ENCODE measurements around the gene UGT1A6.

Gene UGT1A6

GRCh38 chr2:233761040-233761769, 68.5 kb downstream of the UGT1A6 start:
- DNase-seq (ENCODE audit: extremely low read depth in 1 of 2, low read depth in 1 of 2) = no peak

GRCh38 chr2:233764264-233764663, 71.6 kb downstream of the UGT1A6 start:
- DNase-seq (ENCODE audit: extremely low read depth in 1 of 2, low read depth in 1 of 2) = no peak

- no peak for DNase-seq (ENCODE audit: extremely low read depth in 1 of 2, low read depth in 1 of 2)
Measured at GRCh38 chr2:233764761-233765160, 72.1 kb downstream of the UGT1A6 start.

GRCh38 chr2:233766416-233766815, 73.7 kb downstream of the UGT1A6 start:
- DNase-seq (ENCODE audit: extremely low read depth in 1 of 2, low read depth in 1 of 2) = no peak

- DNase-seq (ENCODE audit: extremely low read depth in 1 of 2, low read depth in 1 of 2) = no peak
Measured at GRCh38 chr2:233768076-233768475, 75.4 kb downstream of the UGT1A6 start.

- DNase-seq (ENCODE audit: extremely low read depth in 1 of 2, low read depth in 1 of 2) = no peak
Measured at GRCh38 chr2:233769260-233769659, 76.6 kb downstream of the UGT1A6 start.

- no peak for DNase-seq (ENCODE audit: extremely low read depth in 1 of 2, low read depth in 1 of 2)
Measured at GRCh38 chr2:233772153-233772552, 79.5 kb downstream of the UGT1A6 start.

- no peak for DNase-seq (ENCODE audit: extremely low read depth in 1 of 2, low read depth in 1 of 2)
Measured at GRCh38 chr2:233772583-233772982, 79.9 kb downstream of the UGT1A6 start.

GRCh38 chr2:233773854-233774253, 81.2 kb downstream of the UGT1A6 start:
- DNase-seq (ENCODE audit: extremely low read depth in 1 of 2, low read depth in 1 of 2) = no peak

GRCh38 chr2:233775414-233775813, 82.7 kb downstream of the UGT1A6 start:
- DNase-seq (ENCODE audit: extremely low read depth in 1 of 2, low read depth in 1 of 2) = no peak

GRCh38 chr2:233778030-233778429, 85.3 kb downstream of the UGT1A6 start, which contains the start of gene MROH2A:
MROH2A (plus strand) TSS chr2:233778330; CDS start chr2:233779359, 1,029 bp downstream.
- no peak for DNase-seq (ENCODE audit: extremely low read depth in 1 of 2, low read depth in 1 of 2)

- DNase-seq (ENCODE audit: extremely low read depth in 1 of 2, low read depth in 1 of 2) = no peak
Measured at GRCh38 chr2:233779722-233780121, 87.0 kb downstream of the UGT1A6 start.

- DNase-seq (ENCODE audit: extremely low read depth in 1 of 2, low read depth in 1 of 2) = no peak
Measured at GRCh38 chr2:233780771-233781170, 88.1 kb downstream of the UGT1A6 start.

GRCh38 chr2:233789554-233789953, 96.9 kb downstream of the UGT1A6 start:
- no peak for DNase-seq (ENCODE audit: extremely low read depth in 1 of 2, low read depth in 1 of 2)

- no peak for DNase-seq (ENCODE audit: extremely low read depth in 1 of 2, low read depth in 1 of 2)
Measured at GRCh38 chr2:233791151-233791882, 98.6 kb downstream of the UGT1A6 start.

- no peak for DNase-seq (ENCODE audit: extremely low read depth in 1 of 2, low read depth in 1 of 2)
Measured at GRCh38 chr2:233791883-233792329, 99.2 kb downstream of the UGT1A6 start.

- no peak for DNase-seq (ENCODE audit: extremely low read depth in 1 of 2, low read depth in 1 of 2)
Measured at GRCh38 chr2:233792720-233793119, 100.0 kb downstream of the UGT1A6 start.

GRCh38 chr2:233793465-233794127, 100.9 kb downstream of the UGT1A6 start:
- no peak for DNase-seq (ENCODE audit: extremely low read depth in 1 of 2, low read depth in 1 of 2)

GRCh38 chr2:233794128-233794658, 101.5 kb downstream of the UGT1A6 start:
- no peak for DNase-seq (ENCODE audit: extremely low read depth in 1 of 2, low read depth in 1 of 2)

- DNase-seq (ENCODE audit: extremely low read depth in 1 of 2, low read depth in 1 of 2) = no peak
Measured at GRCh38 chr2:233795735-233796171, 103.1 kb downstream of the UGT1A6 start.

GRCh38 chr2:233796254-233796653, 103.6 kb downstream of the UGT1A6 start:
- no peak for DNase-seq (ENCODE audit: extremely low read depth in 1 of 2, low read depth in 1 of 2)

All from activated CD8-positive, alpha-beta memory T cell treated with anti-CD3 and anti-CD28 coated beads for 1 hour (primary cell).